ENCODE measurements around the gene CABLES2. TPM values are rescaled to one million over a fixed set of nuclear protein-coding genes. Genes with fewer than 3 reads are reported as not detected.

CABLES2 gene
- total RNA-seq, 4 donors from 2014 or later: 0.29 to 10.6 (median 2.6) TPM

DNA sequence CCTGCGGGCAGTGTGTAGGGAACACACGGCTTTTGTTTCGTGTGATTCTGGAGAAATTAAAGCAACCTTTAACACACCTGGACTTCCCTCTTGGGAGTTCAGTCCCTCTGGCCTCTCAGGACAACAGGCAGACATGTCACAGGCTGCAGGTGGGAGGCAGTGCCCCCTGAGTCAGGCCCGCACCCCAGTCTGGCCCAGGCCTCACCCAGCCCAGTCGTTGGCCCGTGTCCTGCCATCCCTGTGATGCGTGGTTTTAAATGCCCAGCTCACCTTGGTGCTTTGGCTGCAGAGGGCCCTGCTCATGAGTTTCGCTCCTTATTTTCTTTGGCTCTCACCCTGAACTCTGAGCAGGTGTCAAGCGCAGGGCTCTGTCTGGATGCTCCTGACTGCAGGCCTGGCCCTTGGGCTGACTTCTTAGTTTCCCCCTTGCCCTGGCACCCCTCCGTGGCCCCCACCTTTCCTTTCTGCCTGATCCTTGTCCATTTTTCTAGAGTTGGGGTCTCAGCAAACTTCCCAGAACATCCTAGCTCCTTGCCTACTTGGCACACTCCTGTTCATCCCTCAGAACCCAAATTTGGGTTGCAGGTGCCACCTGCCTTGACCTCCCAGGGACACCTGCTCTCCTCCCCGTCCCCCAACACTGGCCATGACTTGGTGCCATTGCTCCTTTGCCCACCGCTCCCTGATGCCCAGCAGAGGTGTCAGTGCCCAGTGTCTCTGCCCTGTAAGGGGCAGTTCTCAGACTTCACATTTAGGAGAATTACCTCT lies 2.2 kb upstream of the CABLES2 start:
- Histone ChIP-seq H3K36me3 (no peaks in the 10 kb centered on the region), H3K27me3 (no peaks in the 10 kb centered on the region), H3K9me3 (no peaks in the 10 kb centered on the region), H3K27ac (no peak overlapping the region), H3K4me1 (peaks cover 0 to 28% of the 10 kb centered on the region in 2 donors), H3K4me3 (no peak overlapping the region)
- no peak for DNase-seq
- intact Hi-C loops (cut with DNase I; ENCODE audit: low total_unique reads): loop anchor here (10.0 kb wide), 1 partner anchor 396 kb away; the partner anchor contains the start of gene OGFR
- TF ChIP-seq POLR2A (IDR thresholded peaks at IDR 0.05): no peak
- TF ChIP-seq, protein P1, sequence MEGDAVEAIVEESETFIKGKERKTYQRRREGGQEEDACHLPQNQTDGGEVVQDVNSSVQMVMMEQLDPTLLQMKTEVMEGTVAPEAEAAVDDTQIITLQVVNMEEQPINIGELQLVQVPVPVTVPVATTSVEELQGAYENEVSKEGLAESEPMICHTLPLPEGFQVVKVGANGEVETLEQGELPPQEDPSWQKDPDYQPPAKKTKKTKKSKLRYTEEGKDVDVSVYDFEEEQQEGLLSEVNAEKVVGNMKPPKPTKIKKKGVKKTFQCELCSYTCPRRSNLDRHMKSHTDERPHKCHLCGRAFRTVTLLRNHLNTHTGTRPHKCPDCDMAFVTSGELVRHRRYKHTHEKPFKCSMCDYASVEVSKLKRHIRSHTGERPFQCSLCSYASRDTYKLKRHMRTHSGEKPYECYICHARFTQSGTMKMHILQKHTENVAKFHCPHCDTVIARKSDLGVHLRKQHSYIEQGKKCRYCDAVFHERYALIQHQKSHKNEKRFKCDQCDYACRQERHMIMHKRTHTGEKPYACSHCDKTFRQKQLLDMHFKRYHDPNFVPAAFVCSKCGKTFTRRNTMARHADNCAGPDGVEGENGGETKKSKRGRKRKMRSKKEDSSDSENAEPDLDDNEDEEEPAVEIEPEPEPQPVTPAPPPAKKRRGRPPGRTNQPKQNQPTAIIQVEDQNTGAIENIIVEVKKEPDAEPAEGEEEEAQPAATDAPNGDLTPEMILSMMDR (IDR thresholded peaks at IDR 0.05): no peak

DNA sequence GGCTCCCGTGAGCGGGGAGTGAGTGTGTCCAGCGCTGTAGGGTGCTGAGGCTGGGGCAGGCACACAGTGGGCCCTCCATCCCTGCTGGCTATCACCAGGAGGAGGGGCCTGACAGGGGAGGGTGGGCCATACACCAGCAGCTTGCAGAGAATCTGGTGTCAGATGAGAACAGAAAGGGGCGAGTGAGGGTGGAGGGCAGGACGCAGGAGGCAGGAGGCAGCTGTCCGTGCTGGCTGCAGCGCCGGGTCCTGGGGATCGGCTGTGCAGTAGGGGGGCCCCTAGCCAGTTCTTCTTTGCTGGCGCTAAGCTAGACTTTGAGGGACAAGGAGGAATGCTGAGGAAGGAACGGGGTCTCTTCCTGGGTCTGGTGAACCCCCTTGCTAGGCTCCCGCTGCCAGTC lies 1.6 kb upstream of the CABLES2 start:
- Histone ChIP-seq H3K36me3 (no peaks in the 10 kb centered on the region), H3K4me1 (peaks cover 0 to 28% of the 10 kb centered on the region in 2 donors), H3K4me3 (no peak overlapping the region), H3K9me3 (no peaks in the 10 kb centered on the region), H3K27ac (no peak overlapping the region), H3K27me3 (no peaks in the 10 kb centered on the region)
- TF ChIP-seq, protein P1 (IDR thresholded peaks at IDR 0.05): no peak
- no peak for TF ChIP-seq POLR2A (IDR thresholded peaks at IDR 0.05)
- intact Hi-C loops (cut with DNase I; ENCODE audit: low total_unique reads): loop anchor here (10.0 kb wide), 1 partner anchor 396 kb away; the partner anchor contains the start of gene OGFR
- DNase-seq: no peak

DNA sequence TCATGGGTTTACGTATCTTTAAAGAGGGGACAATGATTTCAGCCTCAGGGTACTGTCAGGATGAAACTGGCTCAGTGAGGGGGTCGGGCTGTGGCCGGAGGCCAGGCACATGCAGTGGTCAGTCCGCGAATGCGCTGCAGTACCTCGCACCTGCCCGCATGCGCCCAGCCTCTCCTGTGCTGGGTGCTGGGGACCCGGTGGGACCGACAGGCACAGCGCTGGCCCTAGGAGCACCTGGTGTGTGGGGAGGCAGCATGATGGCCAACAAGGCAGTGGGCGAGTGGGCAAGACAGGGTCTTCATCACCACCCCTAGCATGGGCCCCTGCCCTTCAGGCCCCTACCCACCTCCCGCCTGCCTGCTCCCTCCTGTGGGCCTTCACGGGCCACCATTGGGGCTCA lies 970 bp upstream of the CABLES2 start:
- H3K9me3 ChIP-seq: no peaks in the 10 kb centered on the region
- no peaks in the 10 kb centered on the region for H3K36me3 ChIP-seq
- peaks cover 0 to 28% of the 10 kb centered on the region in 2 donors for H3K4me1 ChIP-seq
- no peak overlapping the region for H3K27ac ChIP-seq
- intact Hi-C loops (cut with DNase I; ENCODE audit: low total_unique reads): loop anchor here (10.0 kb wide), 1 partner anchor 397 kb away; the partner anchor contains the start of gene OGFR
- DNase-seq: no peak
- TF ChIP-seq, protein P1 (IDR thresholded peaks at IDR 0.05): no peak
- TF ChIP-seq POLR2A (IDR thresholded peaks at IDR 0.05): no peak
- no peaks in the 10 kb centered on the region for H3K27me3 ChIP-seq
- no peak overlapping the region for H3K4me3 ChIP-seq

DNA sequence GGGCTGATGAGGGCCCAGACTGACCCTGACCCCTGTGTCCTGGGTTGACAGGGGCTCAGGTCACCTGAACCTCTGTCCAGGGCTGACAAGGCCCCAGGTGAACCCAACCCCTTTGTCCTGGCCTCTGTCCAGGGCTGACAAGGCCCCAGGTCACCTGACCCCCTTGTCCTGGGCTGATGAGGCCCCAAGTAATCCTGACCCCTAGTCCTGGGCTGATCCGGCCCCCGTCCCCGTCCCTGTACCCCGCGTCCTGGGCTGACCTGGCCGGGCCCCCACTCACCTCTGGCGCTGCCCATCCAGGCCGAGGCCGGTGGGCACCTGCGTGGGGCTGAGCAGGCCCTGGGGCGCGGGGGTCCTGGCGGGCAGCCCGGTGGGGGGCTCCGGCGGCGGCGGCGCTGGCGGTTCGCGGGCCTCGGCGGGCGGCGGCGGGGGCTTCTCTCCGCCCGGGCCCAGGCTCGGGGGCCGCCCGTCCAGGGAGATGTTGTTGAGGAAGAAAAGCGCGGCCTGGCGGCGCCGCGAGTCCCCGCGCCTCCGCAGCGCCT lies 379 bp downstream of the CABLES2 start:
- intact Hi-C loops (cut with DNase I; ENCODE audit: low total_unique reads): loop anchor here (10.0 kb wide), 1 partner anchor 398 kb away; the partner anchor contains the start of gene OGFR
- H3K36me3 ChIP-seq: no peaks in the 10 kb centered on the region
- TF ChIP-seq, protein P1 (IDR thresholded peaks at IDR 0.05): no peak
- no peak for TF ChIP-seq POLR2A (IDR thresholded peaks at IDR 0.05)
- peaks cover 0 to 28% of the 10 kb centered on the region in 2 donors for H3K4me1 ChIP-seq
- peak overlapping the region; percentile 45 to 65 for H3K4me3 ChIP-seq
- peak overlapping the region; percentile 73 to 75 for H3K27ac ChIP-seq
- no peaks in the 10 kb centered on the region for H3K9me3 ChIP-seq
- no peaks in the 10 kb centered on the region for H3K27me3 ChIP-seq
- DNase-seq: peak in 1 of 2 donors; percentile 37

DNA sequence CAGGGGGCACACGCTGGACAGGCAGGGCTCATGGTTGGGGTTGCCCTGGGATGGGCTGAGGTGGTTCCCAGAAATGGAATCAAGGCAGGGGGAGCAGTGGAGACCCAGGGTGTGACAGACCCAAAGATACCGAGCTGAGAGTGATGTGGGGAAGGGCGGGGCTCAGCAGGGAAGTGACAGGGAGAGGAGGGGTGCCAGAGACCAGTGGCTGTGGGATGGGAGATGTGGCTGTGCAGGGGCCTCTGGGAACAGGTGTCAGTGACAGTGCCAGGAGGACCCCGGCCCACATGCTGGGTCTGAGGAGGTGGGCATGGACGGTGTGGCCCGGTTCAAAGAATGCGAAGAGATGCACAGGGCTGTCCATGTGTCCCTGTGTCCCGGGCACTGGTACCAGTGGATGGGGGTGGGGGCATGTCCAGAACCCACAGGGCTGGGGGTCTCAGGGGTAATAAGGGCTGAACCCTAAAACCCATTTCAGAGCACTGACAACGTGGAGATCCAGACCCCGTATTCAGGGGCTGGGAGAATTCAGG lies 1.0 kb downstream of the CABLES2 start:
- peaks cover 0 to 28% of the 10 kb centered on the region in 2 donors for H3K4me1 ChIP-seq
- intact Hi-C loops (cut with DNase I; ENCODE audit: low total_unique reads): loop anchor here (10.0 kb wide), 1 partner anchor 399 kb away; the partner anchor contains the start of gene OGFR
- H3K27me3 ChIP-seq: no peaks in the 10 kb centered on the region
- DNase-seq: no peak
- H3K9me3 ChIP-seq: no peaks in the 10 kb centered on the region
- peak overlapping the region; percentile 45 to 65 for H3K4me3 ChIP-seq
- peak overlapping the region in 1 of 2 donors; percentile 73 for H3K27ac ChIP-seq
- TF ChIP-seq, protein P1 (IDR thresholded peaks at IDR 0.05): no peak
- no peak for TF ChIP-seq POLR2A (IDR thresholded peaks at IDR 0.05)
- no peaks in the 10 kb centered on the region for H3K36me3 ChIP-seq

Data from uterus (tissue), 4 donors.